Colonic mucosa (tissue), 4 donors: ENCODE results near the gene EMILIN1. TPM values are rescaled to one million over a fixed set of nuclear protein-coding genes. Genes with fewer than 3 reads are reported as not detected.
"Not testable (repeated sequence)": the region's sequence is repeated elsewhere in the genome, so short reads cannot be mapped to it uniquely, and the experiment has no call there.

Source experiments
- DNase-seq: peaks from one replicate; pipeline ENCODE4 v3.0.0-alpha.2; 2020
- H3K27ac ChIP-seq: fragments of 200-600 bp; one replicate; pipeline ENCODE4 v1.8.0; 2021
- H3K27me3 ChIP-seq: fragments of 200-600 bp; one replicate; pipeline ENCODE4 v1.8.0; 2021
- H3K36me3 ChIP-seq: fragments of 200-600 bp; one replicate; pipeline ENCODE4 v1.8.0; 2021
- H3K4me1 ChIP-seq: fragments of 200-600 bp; one replicate; pipeline ENCODE4 v1.8.0; 2021; ENCODE audit warnings: mild to moderate bottlenecking
- H3K4me3 ChIP-seq: fragments of 200-600 bp; one replicate; pipeline ENCODE4 v1.8.0; 2021
- H3K9ac ChIP-seq, 2 donors: one replicate each; pipeline ENCODE4 v1.7.0; 2013; ENCODE audit warnings: control low read depth in 2 of 2, low read depth in 2 of 2, low read length in 2 of 2
- H3K9me3 ChIP-seq: fragments of 200-600 bp; one replicate; pipeline ENCODE4 v1.8.0; 2021
- CTCF ChIP-seq: fragments of 200-600 bp; IDR thresholded peaks from one replicate; pipeline ENCODE4 v1.8.0; 2022; ENCODE audit warnings: antibody characterized with exemption, mild to moderate bottlenecking
- intact Hi-C: fragments of 100-400 bp; cut with DNase I; formaldehyde crosslinking; loops from one replicate; pipeline ENCODE4 v1.14.1; 2022
- total RNA-seq, 2 donors: library from RNA; stranded (reverse); fragmentation: NEBNext Ultra II Directional in 1 of 2; extraction: Animal tissue kit (Norgen Biotek cat#: 25700) in 1 of 2; gene quantifications; one replicate each; pipeline ENCODE4 v1.2.1, GENCODE V29; 2021
- donor health status: healthy.
- donor health status: DM: no; HTN: no; CAD: no.
- donor health status: DM: no; HTN: no; CAD: no.

Gene EMILIN1
- total RNA-seq, 2 donors from 2014 or later: 20.2 to 43.0 TPM

GRCh38 chr2:27071990-27072830, 6.2 kb upstream of the EMILIN1 start:
- no peak for TF ChIP-seq CTCF
- Histone ChIP-seq H3K36me3 (peaks cover 4% of the 10 kb centered on the region), H3K27ac (peak overlapping the region; percentile 95), H3K9me3 (no peaks in the 10 kb centered on the region), H3K4me3 (peak overlapping the region; percentile 77), H3K9ac (peak overlapping the region; percentile 30 to 86), H3K27me3 (no peaks in the 10 kb centered on the region), H3K4me1 (peaks cover 25% of the 10 kb centered on the region)
- intact Hi-C loops: no loop called here
- peak; percentile 63 for DNase-seq

GRCh38 chr2:27072920-27073319, 5.5 kb upstream of the EMILIN1 start:
- Histone ChIP-seq H3K4me1 (peaks cover 25% of the 10 kb centered on the region), H3K27ac (peak overlapping the region; percentile 95), H3K27me3 (no peaks in the 10 kb centered on the region), H3K9me3 (no peaks in the 10 kb centered on the region), H3K36me3 (peaks cover 3% of the 10 kb centered on the region), H3K9ac (peak overlapping the region in 1 of 2 donors; percentile 6), H3K4me3 (no peak overlapping the region)
- TF ChIP-seq CTCF: no peak
- intact Hi-C loops: no loop called here
- no peak for DNase-seq

DNA sequence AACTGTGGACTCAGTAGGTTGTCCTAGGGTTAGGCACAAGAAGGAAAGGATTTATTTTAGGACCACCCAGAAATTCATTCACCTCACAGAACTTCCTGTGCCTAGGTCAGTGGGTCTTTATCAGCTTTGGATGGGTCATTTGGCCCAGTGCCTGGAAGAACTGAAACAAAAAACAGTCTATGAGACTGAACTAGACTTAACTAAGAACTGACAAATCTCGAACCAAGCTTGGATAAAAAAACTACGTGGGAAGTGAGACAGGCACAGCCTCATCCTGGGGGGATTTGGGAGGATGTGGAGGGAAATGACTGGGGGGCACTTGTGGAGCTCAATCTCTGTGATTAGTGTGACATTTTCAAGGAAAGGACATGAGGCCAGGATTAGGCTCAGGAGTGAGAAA, 4.6 kb upstream of the EMILIN1 start:
- Histone ChIP-seq H3K36me3 (no peaks in the 10 kb centered on the region), H3K4me1 (peaks cover 25% of the 10 kb centered on the region), H3K27me3 (no peaks in the 10 kb centered on the region), H3K9ac (no peak overlapping the region), H3K27ac (peak overlapping the region; percentile 95), H3K9me3 (no peaks in the 10 kb centered on the region), H3K4me3 (no peak overlapping the region)
- DNase-seq: no peak
- TF ChIP-seq CTCF: no peak
- intact Hi-C loops: no loop called here

- Histone ChIP-seq H3K36me3 (no peaks in the 10 kb centered on the region), H3K27me3 (no peaks in the 10 kb centered on the region), H3K9ac (peak overlapping the region in 1 of 2 donors; percentile 18), H3K4me3 (no peak overlapping the region), H3K4me1 (peaks cover 18% of the 10 kb centered on the region), H3K27ac (peak overlapping the region; percentile 95), H3K9me3 (no peaks in the 10 kb centered on the region)
- no peak for TF ChIP-seq CTCF
- DNase-seq: no peak
- intact Hi-C loops: no loop called here
Measured at GRCh38 chr2:27074738-27075565, 3.5 kb upstream of the EMILIN1 start.

DNA sequence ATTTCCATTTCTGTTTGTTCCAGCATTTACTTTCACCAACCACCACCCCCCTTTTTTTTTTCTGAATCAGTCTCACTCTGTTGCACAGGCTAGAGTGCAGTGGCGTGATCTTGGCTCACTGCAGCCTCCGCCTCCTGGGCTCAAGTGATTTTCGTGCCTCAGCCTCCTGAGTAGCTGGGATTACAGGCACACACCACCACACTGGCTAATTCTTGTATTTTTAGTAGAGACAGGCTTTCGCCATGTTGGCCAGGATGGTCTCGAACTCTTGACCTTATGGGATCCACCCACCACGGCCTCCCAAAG, 2.9 kb upstream of the EMILIN1 start:
- H3K4me1 ChIP-seq: peaks cover 13% of the 10 kb centered on the region

More for the DNA sequence above, 2.9 kb upstream of the EMILIN1 start:
- H3K27me3 ChIP-seq, H3K9me3 ChIP-seq, intact Hi-C loops, H3K9ac ChIP-seq, DNase-seq, H3K4me3 ChIP-seq, H3K36me3 ChIP-seq: not testable (repeated sequence)
- peak overlapping the region; percentile 95 for H3K27ac ChIP-seq
